ENCODE measurements around the gene ERBB4.
"Not testable (repeated sequence)": the region's sequence is repeated elsewhere in the genome, so short reads cannot be mapped to it uniquely, and the experiment has no call there.

The ERBB4 gene

DNA sequence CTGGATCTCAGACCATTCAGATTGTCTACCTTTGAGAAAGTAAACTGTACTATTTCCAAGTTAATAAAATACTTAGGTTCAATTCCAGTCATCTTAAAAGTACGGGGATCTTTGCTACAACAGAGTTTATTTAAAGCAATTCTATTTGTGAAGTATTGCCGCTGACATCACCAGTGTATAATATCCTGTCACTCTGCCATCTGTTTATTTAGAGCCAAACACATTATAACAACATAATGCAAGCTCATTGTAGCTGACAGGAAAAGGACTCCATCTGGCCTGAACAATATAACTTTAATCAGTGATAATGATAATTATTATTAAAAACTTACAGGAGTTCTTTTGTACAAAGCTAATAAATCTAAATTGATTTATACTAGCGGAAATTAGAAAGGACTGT is 786.8 kb downstream of the ERBB4 start:
- no peak for DNase-seq (ENCODE audit: low read depth in 4 of 4, low spot score in 1 of 4)

DNA sequence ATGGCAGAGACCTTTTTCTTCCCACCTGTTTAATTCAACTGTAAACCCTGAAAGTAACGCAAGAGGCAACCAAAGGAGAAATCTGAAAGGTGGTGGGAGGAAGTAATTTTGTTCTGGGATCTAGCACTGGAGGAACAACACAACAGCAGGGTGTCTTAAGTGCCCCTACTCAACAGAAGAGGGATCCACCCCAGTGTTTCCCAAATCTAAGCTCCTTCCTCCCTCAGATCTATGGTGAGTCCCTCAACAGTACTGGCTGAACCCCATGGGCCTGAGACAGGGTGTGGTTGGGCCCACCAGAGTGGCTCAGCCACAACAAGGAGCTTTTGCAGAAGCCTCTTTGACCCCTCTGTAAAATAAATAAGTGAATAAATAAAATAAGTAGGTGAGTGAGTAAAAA is 790.3 kb downstream of the ERBB4 start:
- no peak for DNase-seq (ENCODE audit: low read depth in 4 of 4, low spot score in 1 of 4)

- DNase-seq (ENCODE audit: low read depth in 4 of 4, low spot score in 1 of 4), result no peak
Observed at GRCh38 chr2:211745295-211746097, 793.1 kb downstream of the ERBB4 start.

- no peak for DNase-seq (ENCODE audit: low read depth in 4 of 4, low spot score in 1 of 4)
Observed at GRCh38 chr2:211744379-211744778, 794.2 kb downstream of the ERBB4 start.

DNA sequence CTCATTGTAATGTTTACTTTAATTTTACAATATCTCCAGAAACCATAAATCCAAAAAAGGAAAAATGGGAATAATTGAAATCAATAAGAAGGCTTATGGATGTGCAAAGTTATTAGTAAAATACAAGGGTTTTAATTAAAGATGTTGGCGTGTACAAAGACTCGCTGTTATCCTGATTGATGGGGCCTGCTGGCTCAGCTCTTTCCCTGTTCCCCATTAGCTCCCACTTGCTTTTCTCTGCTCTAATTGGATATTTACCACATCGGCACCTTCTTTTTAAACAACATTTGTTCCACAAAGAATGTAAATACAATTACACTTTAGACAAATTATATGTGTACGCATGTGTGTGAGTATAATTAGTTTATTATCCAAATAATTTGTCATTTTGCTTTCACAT is 796.6 kb downstream of the ERBB4 start:
- no peak for DNase-seq (ENCODE audit: low read depth in 4 of 4, low spot score in 1 of 4)

DNA sequence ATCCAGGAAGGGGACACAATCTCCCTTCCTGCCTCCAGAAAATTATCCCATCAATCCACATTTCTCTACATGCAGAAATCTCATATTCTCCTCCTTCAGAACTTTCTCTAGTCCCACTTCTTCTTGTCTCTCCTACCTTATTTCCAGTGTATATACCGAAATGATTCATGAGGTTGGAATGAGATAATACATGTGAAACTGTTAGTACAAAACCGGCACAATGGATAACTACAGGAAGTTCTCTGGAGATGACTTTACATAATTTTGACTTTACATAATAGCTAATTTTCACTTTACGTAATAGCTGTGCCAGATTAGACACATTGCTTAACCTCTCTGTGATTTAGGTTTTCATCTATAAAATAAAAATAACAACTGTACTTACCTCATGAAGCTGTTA is 801.3 kb downstream of the ERBB4 start:
- no peak for DNase-seq (ENCODE audit: low read depth in 4 of 4, low spot score in 1 of 4)

DNA sequence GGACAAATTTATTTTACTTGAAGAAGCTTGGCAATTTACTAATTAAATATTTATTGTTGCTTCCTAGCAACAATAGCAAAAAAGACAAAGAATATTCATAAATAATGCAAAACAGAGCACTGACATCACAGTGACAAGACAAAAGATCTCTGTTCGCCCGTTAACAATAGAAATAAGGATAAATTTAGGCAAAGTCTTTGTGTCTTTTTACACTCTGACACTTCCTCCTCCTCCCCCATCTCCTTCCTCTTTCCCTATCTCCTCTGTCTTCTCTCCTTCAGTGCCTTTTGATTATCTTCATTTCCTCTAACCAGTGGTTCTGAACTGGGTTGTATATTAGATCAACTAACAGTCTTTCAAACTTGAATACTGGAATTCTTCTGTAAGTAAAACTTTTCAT is 808.4 kb downstream of the ERBB4 start:
- DNase-seq (ENCODE audit: low read depth in 4 of 4, low spot score in 1 of 4), result no peak

GRCh38 chr2:211729433-211729832 is 809.2 kb downstream of the ERBB4 start:
- no peak for DNase-seq (ENCODE audit: low read depth in 4 of 4, low spot score in 1 of 4)

DNA sequence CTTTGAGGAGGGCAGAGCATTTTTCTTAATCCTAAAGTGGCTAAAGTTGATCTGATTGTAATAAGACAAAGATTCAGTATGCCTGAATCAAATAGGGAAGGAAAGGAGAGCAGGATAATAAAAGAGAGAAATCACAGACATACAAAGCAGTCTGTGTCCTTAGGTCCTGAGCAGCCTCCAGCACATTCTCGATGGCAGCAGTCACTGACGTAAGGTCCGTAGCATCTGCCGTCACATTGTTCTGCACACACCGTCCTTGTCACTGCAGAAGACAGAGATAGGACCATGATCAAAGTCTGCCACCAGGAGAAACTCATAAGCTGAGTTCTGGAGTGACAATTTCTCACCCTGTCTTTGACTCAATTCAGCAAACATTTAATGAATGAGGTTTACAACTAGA is 813.7 kb downstream of the ERBB4 start:
- no peak for DNase-seq (ENCODE audit: low read depth in 4 of 4, low spot score in 1 of 4)

GRCh38 chr2:211723398-211723797 is 815.2 kb downstream of the ERBB4 start:
- DNase-seq (ENCODE audit: low read depth in 4 of 4, low spot score in 1 of 4), result no peak

DNA sequence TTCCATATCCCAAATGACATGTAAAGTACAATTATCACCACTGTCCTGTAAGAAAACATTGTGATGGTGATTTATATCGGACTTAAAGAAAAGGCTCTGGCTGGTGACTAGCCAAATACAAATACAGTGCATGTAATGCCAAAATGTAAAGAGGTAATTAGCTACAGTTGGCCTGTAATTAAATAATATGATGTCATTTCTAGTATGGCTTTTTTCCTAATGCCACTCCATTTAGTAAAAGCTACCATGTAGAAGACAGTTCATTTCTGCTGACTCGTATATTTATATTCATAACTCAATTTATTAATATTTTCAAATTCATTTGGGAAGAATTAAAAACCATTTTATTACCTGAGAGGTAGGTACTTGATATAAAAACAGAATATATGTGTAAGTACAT is 815.7 kb downstream of the ERBB4 start:
- no peak for DNase-seq (ENCODE audit: low read depth in 4 of 4, low spot score in 1 of 4)

- DNase-seq (ENCODE audit: low read depth in 4 of 4, low spot score in 1 of 4), result not testable (repeated sequence)
Observed at GRCh38 chr2:211721874-211722273, 816.7 kb downstream of the ERBB4 start.

- DNase-seq (ENCODE audit: low read depth in 4 of 4, low spot score in 1 of 4), result no peak
Observed at GRCh38 chr2:211709389-211709788, 829.2 kb downstream of the ERBB4 start.

DNA sequence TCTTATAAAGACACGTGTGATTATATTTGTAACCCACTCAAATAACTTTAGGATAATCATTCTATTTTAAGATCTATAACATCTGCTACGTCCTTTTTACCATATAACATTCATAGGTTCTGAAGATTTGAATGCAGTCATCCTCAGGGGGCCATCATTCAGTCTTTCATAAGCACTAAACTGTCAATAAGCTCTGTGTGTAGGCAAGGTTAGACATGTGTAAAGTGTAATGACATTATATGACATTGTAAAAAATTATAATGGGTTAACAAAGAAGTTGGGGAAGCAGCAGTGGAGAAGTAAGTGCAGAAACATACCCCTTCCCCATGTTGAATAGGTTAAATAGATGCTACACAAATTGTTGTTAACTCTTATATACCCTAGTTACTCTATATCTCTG is 845.9 kb downstream of the ERBB4 start:
- DNase-seq (ENCODE audit: low read depth in 4 of 4, low spot score in 1 of 4), result no peak

- no peak for DNase-seq (ENCODE audit: low read depth in 4 of 4, low spot score in 1 of 4)
Observed at GRCh38 chr2:211690736-211691135, 847.9 kb downstream of the ERBB4 start.

GRCh38 chr2:211688196-211688595 is 850.4 kb downstream of the ERBB4 start:
- no peak for DNase-seq (ENCODE audit: low read depth in 4 of 4, low spot score in 1 of 4)

DNA sequence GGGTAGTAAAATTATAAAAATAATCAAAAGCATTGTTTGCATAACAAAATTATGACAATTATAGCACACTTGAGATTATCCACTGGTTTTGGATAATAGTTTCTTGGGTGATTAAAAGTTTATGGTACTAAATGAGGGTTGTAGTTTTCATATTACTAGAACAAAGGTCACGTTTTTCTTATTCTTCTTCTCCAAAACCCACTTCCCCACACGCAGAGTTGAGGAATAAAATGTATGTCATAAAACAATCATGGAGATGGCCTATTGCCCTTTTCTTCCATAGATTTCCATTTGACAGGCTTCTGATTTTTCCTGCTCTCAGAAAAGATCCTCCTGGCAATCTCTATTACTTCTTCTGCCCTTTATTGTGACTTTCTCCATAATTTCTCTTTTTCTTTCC is 863.9 kb downstream of the ERBB4 start:
- no peak for DNase-seq (ENCODE audit: low read depth in 4 of 4, low spot score in 1 of 4)

- DNase-seq (ENCODE audit: low read depth in 4 of 4, low spot score in 1 of 4), result no peak
Observed at GRCh38 chr2:211673133-211673905, 865.3 kb downstream of the ERBB4 start.

DNA sequence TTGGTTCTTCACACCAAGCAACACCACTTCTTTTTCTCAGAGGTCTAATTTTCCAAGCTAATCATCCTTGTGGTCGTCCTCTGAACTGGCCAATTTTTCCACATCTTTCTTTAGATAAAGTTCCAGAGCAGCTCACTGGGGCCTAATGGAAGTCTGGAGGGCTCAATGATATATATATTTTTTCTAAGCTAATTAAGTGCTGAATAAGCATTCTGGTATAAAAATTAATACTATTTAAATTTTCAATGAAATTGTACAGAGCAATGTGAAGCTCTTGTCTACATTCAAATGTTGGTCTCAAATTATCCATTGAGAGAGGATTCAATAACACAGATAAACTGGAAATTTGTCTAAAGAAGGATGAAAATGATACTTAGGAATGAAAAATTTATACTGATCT is 866.6 kb downstream of the ERBB4 start:
- no peak for DNase-seq (ENCODE audit: low read depth in 4 of 4, low spot score in 1 of 4)

- DNase-seq (ENCODE audit: low read depth in 4 of 4, low spot score in 1 of 4), result no peak
Observed at GRCh38 chr2:211665299-211665698, 873.3 kb downstream of the ERBB4 start.

GRCh38 chr2:211664321-211664720 is 874.3 kb downstream of the ERBB4 start:
- no peak for DNase-seq (ENCODE audit: low read depth in 4 of 4, low spot score in 1 of 4)

- DNase-seq (ENCODE audit: low read depth in 4 of 4, low spot score in 1 of 4), result no peak
Observed at GRCh38 chr2:211654211-211654780, 884.3 kb downstream of the ERBB4 start.
